Prostate gland (tissue), 2 donors: ENCODE data around the gene PROM1. TPM values are rescaled to one million over a fixed set of nuclear protein-coding genes. Genes with fewer than 3 reads are reported as not detected.

Experiments
- DNase-seq: peaks from one replicate; pipeline ENCODE4 v3.0.0-alpha.2; 2019; ENCODE audit warnings: low spot score
- H3K27ac ChIP-seq, 2 donors: fragments of 200-600 bp; sonication (generic); 2 replicates each; pipeline ENCODE4 v1.5.1; 2017 to 2019
- H3K27me3 ChIP-seq: fragments of 200-600 bp; sonication (generic); replicated peaks from 2 replicates; pipeline ENCODE4 v1.5.1; 2019; ENCODE audit not compliant: insufficient read depth
- H3K36me3 ChIP-seq, 2 donors: fragments of 200-600 bp; sonication (generic); 1 replicate in 1 of 2; 2 replicates in 1 of 2; pipeline versions ENCODE4 v1.5.1 to v1.8.1; 2017 to 2019
- H3K4me1 ChIP-seq: fragments of 200-600 bp; sonication (generic); replicated peaks from 2 replicates; pipeline ENCODE4 v1.5.1; 2019
- H3K4me3 ChIP-seq, 2 donors: fragments of 200-600 bp; sonication (generic); 2 replicates each; pipeline ENCODE4 v1.5.1; 2017 to 2019
- H3K9me3 ChIP-seq: fragments of 200-600 bp; sonication (generic); 2 replicates; pipeline ENCODE4 v1.5.1; 2017
- CTCF ChIP-seq, 4 experiments: fragments of 200-600 bp in 2 of 4; fragments of 450-650 bp in 2 of 4; sonication (generic) in 2 of 4; IDR thresholded peaks; 1 replicate in 3 of 4; 2 replicates in 1 of 4; pipeline ENCODE4 v1.5.1; 2016 to 2019; ENCODE audit warnings: antibody characterized with exemption in 4 of 4, mild to moderate bottlenecking in 2 of 4, moderate library complexity in 2 of 4
- POLR2A ChIP-seq: fragments of 450-650 bp; IDR thresholded peaks from one replicate; pipeline ENCODE4 v1.6.1; 2016; ENCODE audit warnings: antibody characterized with exemption, mild to moderate bottlenecking
- POLR2AphosphoS5 ChIP-seq: sonication (generic); formaldehyde crosslinking; IDR thresholded peaks from one replicate; pipeline ENCODE4 v1.6.1; 2017; ENCODE audit warnings: antibody characterized with exemption
- WGBS: methylation state at CpG from one replicate; pipeline ENCODE4 v1.1.5; 2018; 5-methylcytosine and 5-hydroxymethylcytosine counted together
- intact Hi-C: fragments of 100-400 bp; cut with DNase I; formaldehyde crosslinking; loops from one replicate; pipeline ENCODE4 v1.14.2; 2022
- total RNA-seq, 2 donors: library from RNA; depleted of rRNA; stranded (reverse); fragments of >200 nt; gene quantifications; one replicate each; pipeline ENCODE4 v1.1.0, GENCODE V29; 2016

Gene PROM1
- total RNA-seq, 2 donors from 2014 or later, result 5.7 to 9.7 TPM

DNA sequence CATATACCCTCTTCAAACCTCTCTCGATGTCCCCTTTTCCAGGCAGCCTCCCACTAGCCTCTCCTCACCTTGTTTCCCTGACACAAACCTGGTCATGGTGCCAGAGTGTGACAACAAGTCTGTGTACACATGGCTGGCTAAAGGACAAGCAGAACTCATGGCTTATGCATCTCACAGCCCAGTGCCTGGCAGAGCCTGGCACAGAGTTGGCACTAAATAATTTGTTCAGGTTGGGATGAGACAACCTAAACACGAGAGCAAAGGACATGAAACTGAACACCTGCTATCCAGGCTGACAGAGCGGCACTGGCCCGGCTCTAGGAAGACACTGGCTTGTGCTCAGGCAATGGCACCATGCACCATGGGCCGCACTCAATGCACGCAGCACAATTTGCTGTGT is 72.7 kb downstream of the PROM1 start:
- H3K27me3 ChIP-seq, result peaks cover 2% of the 10 kb centered on the region
- WGBS, result 86% methylated on average over 6 of the region's 6 CpGs
- no peaks in the 10 kb centered on the region for H3K36me3 ChIP-seq
- DNase-seq, result no peak
- TF ChIP-seq POLR2A, result no peak
- TF ChIP-seq CTCF (IDR thresholded peaks at IDR 0.05), result no peak
- no peak for TF ChIP-seq POLR2AphosphoS5
- no peaks in the 10 kb centered on the region for H3K4me1 ChIP-seq
- intact Hi-C loops, result no loop called here
- no peaks in the 10 kb centered on the region for H3K9me3 ChIP-seq
- no peak overlapping the region for H3K27ac ChIP-seq
- no peak overlapping the region for H3K4me3 ChIP-seq

GRCh38 chr4:16009153-16009552 is 74.7 kb downstream of the PROM1 start:
- no peak for DNase-seq
- no peak overlapping the region for H3K4me3 ChIP-seq
- no peak overlapping the region for H3K27ac ChIP-seq
- H3K9me3 ChIP-seq, result no peaks in the 10 kb centered on the region
- 76% methylated on average over 4 of the region's 4 CpGs for WGBS
- no peak for TF ChIP-seq POLR2A
- TF ChIP-seq CTCF (IDR thresholded peaks at IDR 0.05), result no peak
- TF ChIP-seq POLR2AphosphoS5, result no peak
- intact Hi-C loops, result loop anchor here (10.0 kb wide), 1 partner anchor 274 kb away; no protein-coding TSS in a partner anchor
- H3K36me3 ChIP-seq, result no peaks in the 10 kb centered on the region
- no peaks in the 10 kb centered on the region for H3K4me1 ChIP-seq
- peaks cover 2% of the 10 kb centered on the region for H3K27me3 ChIP-seq

- Histone ChIP-seq H3K9me3 (no peaks in the 10 kb centered on the region), H3K27me3 (no peaks in the 10 kb centered on the region), H3K27ac (no peak overlapping the region), H3K4me1 (no peaks in the 10 kb centered on the region), H3K36me3 (no peaks in the 10 kb centered on the region), H3K4me3 (no peak overlapping the region)
- intact Hi-C loops, result loop anchor here (10.0 kb wide), 1 partner anchor 273 kb away; no protein-coding TSS in a partner anchor
- TF ChIP-seq POLR2A, result no peak
- WGBS, result 81% methylated on average over 5 of the region's 5 CpGs
- no peak for DNase-seq
Measured at GRCh38 chr4:16007471-16008095, 76.2 kb downstream of the PROM1 start.

GRCh38 chr4:16006771-16007446 is 76.9 kb downstream of the PROM1 start:
- Histone ChIP-seq H3K27ac (no peak overlapping the region), H3K36me3 (no peaks in the 10 kb centered on the region), H3K27me3 (no peaks in the 10 kb centered on the region), H3K4me3 (no peak overlapping the region), H3K9me3 (no peaks in the 10 kb centered on the region), H3K4me1 (no peaks in the 10 kb centered on the region)
- no peak for DNase-seq
- WGBS, result 74% methylated on average over 6 of the region's 6 CpGs
- TF ChIP-seq POLR2A (no peak), CTCF (IDR thresholded peaks at IDR 0.05) (no peak), POLR2AphosphoS5 (no peak)
- intact Hi-C loops, result loop anchor here (10.0 kb wide), 1 partner anchor 272 kb away; no protein-coding TSS in a partner anchor

DNA sequence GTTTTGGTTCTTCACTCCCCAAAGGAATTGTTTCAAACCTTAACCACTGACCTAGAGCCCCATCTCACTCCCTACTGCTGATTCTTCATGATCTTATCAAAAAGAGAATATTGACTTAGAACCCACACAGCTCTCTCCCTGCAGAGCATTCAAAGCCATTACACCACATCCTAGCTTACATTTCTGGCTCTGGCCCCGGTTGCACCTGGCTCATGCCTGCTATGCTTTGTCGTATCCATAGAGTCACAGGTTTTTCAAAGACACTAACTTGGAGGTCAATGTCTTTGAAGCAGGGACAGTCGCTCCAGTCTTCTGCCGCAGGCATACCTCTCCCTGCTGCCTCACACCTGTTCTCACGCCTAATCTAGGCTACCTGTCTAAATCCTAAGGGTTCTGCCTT is 78.1 kb downstream of the PROM1 start:
- Histone ChIP-seq H3K27me3 (no peaks in the 10 kb centered on the region), H3K27ac (no peak overlapping the region), H3K4me3 (no peak overlapping the region), H3K9me3 (no peaks in the 10 kb centered on the region), H3K4me1 (no peaks in the 10 kb centered on the region), H3K36me3 (no peaks in the 10 kb centered on the region)
- intact Hi-C loops, result loop anchor here (10.0 kb wide), 1 partner anchor 271 kb away; no protein-coding TSS in a partner anchor
- no peak for TF ChIP-seq POLR2AphosphoS5
- no peak for TF ChIP-seq CTCF (IDR thresholded peaks at IDR 0.05)
- no peak for TF ChIP-seq POLR2A
- 41% methylated on average over 5 of the region's 5 CpGs for WGBS
- DNase-seq, result no peak
